ENCODE measurements around the gene TCF7L1. TPM values are rescaled to one million over a fixed set of nuclear protein-coding genes. Genes with fewer than 3 reads are reported as not detected.
A peak's percentile ranks its signal among the peaks of the same experiment; 100 is the strongest.
"Not testable (repeated sequence)": the region's sequence is repeated elsewhere in the genome, so short reads cannot be mapped to it uniquely, and the experiment has no call there.

TCF7L1 gene
- total RNA-seq, 1 donor from 2014 or later: 0.53 TPM

DNA sequence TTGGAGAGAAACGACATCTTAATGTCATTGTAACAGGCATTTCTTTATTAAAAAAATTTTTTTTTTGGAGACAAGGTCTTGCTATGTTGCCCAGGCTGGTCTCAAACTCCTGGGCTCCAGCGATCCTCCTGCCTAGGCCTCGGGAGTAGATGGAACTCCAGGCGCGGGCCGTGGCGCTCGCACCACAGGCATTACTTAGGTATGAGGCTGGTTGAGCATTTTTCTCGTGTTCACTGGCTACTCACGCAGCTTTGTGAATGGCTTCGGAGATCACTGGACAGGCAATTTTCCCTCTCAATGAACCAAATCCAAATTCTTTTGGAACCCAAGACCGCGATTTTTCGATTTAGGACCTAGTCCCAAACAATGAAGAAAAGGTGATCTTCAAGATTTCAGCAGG, 795 bp upstream of the TCF7L1 start:
- DNase-seq (ENCODE audit: low read depth): no peak

DNA sequence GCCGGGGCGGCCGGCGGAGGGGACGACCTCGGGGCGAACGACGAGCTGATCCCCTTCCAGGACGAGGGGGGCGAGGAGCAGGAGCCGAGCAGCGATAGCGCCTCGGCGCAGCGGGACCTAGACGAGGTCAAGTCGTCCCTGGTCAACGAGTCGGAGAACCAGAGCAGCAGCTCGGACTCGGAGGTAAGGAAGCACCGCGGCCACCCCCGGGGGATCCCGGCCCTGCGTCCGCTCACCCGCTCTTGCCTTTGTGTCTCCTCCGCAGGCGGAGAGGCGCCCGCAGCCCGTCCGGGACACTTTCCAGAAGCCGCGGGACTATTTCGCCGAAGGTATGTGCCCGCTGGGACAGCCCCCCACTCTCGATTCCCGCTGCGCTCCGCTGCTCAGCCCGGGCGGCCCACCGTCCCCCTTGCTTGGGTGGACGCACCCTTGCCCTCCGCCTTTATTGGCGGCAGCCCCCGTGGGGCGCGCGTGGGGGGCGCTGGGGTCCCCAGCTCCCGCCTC, 611 bp downstream of the TCF7L1 start:
- DNase-seq (ENCODE audit: low read depth): peak; percentile 48

DNA sequence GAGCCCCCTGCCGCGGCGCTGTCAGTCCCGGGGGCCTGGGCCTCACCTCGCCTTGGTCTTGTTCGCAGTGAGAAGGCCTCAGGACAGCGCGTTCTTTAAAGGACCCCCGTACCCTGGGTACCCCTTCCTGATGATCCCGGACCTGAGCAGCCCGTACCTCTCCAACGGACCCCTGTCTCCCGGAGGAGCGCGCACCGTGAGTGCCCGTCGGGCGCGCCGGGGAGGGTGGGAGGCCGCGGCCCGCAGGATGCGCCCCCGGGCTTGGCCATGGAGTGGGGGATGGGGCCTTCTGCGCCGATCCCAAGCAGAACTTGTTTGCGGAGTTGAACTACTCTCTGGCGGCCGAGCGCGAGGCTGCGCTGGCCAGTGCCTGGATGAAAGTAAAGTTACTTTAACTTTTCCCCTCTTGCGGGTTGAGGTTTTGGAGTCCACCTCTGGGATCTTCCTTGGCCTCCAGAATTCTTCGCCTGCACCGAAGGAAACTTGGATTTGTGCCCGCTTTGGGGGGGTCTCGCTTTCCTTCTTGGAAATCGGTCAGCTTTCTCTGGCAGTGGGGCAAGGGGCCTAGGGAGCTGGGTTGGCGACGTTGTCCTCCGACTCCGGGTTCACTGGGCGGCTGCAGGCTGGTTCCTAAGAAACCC, 1.2 kb downstream of the TCF7L1 start:
- DNase-seq (ENCODE audit: low read depth): peak; percentile 22

DNA sequence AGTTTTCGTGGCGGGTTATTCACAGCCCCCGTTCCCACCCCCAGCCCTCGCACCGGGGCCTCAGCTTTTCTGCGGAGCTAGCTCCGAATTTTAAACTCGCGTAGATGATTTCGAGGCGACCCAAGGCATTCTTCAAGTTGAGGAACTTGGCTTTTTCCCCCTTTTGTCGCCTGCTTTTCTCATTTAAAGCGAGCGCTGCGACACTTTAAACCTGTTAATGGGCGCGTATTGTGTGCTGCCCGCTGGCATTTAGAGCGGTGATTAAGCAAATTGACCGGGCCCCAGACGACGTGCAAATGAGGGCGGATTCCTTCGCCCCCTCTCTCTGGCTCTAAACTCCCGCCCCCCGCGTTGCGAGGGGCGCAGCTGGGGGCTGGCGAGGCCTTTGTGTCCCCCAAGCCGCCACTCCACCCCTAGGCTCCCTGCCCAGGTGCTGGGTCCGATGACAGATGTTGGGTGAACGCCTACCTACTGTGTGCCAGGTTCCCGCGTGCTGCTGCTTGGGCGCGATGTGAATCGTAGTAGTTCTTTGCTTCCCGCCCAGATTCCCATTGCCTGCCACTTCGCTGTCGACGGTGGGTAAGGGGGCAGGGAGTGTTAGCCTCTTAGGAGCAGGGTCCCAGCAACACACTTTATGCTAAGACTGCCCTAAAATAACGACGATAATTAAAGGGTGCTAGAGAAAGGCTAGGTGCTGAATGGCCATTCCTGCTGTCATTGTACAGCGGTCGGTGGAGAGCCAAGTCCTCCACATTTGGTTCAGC, 1.9 kb downstream of the TCF7L1 start:
- no peak for DNase-seq (ENCODE audit: low read depth)

DNA sequence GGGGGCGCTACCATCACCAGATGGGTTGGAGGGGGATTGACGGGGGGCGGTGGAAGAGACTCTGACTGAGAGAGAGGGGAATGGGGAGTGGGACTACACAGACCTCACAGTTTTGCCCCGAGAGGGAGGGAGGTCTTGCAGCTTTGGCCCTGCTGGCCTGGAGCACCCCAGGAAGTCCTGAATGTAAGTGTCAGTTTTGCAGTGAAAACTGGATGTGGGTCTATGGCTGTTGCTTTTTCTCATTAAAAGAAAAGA, 2.4 kb downstream of the TCF7L1 start:
- no peak for DNase-seq (ENCODE audit: low read depth)

DNA sequence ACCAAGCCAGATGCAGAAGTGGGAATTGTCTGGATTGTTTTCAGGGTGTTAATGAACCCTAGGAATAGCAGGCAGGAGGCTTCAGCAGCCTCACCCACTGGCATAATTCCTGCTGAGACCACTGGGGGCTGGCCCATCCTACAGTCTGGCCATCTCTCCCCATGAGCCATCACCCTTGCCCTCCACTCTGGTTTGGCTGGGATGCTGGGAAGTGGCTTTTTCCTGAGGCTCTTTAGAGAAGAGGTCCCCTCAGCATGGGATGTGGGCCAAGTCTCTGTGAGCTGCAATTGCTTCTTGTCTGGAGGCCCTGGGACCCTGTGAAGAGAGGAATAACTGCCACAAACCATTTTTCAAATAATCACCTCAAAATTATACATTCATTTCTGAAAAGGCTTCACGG, 4.0 kb downstream of the TCF7L1 start:
- DNase-seq (ENCODE audit: low read depth): no peak

DNA sequence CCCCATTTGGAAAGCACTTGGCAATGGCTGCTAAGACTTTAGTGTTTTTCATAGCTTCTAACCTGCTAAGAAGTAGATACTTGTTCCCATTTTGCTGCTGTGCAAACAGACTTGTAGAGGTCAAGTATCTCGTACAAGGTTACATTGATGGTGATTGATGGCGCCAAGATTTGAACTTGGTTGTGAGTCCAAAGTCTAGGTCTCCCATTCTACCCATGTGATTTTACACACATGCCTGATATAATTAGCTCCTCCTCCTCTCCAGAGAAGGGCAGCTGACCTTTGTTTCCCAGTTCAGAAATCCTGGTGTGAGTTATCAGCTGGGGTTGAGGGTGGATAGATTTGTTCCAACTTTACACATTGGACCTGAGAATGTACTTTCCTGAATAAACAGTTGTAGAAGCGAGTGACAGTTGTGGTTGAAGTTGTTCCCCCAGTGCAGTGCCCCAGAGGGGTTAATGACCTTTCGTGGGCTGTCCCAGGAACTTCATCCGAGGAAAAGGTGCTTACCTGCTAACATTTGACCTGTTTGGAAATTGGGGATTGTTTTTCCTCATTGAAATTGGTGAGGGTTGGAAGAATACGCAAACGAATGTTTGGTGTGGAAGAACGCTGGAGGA, 10.4 kb downstream of the TCF7L1 start:
- DNase-seq (ENCODE audit: low read depth): no peak

DNA sequence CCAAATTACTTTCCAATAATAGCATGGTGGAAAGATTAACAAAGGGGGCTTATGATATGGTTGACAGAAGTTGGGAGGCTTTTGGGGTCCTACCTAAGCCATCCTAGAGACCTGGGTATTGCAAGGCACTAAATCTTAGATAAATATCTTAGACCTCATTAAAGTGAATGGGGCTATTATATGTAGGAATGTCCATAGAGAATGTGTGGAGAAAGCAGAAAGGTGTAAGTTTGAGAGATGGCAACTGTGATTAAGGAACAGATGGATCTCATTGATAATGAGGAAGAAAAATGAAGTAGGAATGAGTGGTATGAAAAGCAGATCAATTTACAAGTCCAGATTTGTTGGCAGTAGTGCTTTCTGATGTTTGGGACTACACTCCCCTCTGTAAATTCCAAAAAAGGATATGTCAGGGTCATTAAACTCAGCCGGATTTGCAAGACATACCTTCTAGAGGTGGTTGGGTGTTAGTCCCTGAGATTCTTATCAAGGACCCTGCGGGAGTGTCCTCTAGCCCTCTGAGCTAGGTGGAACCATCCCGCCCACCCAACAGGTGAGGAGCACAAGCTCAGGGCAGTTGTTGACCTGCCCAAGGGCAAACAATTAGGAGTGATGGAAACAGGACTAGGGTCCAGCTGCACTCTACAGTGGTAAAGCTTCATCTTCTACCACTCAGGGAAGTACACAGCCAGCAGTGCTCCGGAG, 12.1 kb downstream of the TCF7L1 start:
- DNase-seq (ENCODE audit: low read depth): no peak

DNA sequence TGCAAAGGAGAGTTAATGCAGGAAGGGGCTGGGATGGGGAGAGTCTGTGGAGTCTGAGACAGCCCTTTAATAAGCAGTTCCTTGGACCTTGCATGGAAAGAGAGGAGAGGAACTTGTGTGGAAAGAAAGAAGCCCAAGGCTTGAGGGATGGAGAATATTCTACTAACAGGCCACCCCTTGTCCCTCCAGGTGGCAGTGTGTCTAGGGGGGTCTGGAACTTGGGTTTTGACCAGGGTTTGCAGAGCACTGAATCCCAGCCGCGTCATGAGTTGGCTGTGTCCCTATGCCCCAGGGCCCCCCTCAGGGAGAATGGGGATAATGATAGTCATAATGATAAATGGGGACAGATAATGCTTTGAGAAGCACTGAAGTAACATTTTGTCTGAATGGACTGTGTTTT, 15.0 kb downstream of the TCF7L1 start:
- no peak for DNase-seq (ENCODE audit: low read depth)

DNA sequence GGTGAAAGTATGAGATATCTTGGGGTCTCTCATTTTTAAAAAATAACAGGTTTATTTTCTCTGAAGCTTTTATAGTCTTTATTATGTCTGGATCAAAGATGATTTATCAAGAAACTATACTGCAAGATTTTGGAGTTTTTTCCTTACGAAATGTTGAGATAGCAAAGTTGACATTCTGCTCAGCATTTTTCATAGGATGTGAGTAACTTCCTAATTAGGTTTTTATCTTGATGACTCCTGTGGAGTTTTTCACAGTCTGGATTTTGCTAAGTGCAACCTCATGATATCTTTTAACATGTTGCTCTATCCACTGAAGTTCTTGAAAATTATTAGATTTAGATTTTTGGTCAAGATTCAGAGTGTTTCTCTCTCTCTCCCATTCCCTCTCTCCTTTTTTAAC, 17.8 kb downstream of the TCF7L1 start:
- DNase-seq (ENCODE audit: low read depth): no peak

DNA sequence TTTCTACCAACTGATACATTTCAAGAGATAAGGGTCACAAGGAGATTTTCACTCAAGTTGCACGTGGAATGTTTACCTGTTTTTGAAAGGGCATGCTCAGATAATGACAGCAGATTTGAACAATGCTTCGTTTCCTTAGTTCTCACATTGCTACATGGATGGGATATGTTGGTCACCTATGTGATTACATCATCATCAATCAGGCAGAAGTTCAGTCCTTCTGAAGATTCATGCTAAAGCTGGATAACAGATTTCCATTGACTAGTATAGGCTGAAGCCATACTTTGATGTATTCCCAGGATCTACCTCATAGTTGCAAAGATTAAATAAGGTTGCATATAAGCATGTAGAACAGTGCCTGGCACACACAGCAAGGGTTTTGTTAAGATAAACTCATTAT, 19.7 kb downstream of the TCF7L1 start:
- DNase-seq (ENCODE audit: low read depth): no peak

DNA sequence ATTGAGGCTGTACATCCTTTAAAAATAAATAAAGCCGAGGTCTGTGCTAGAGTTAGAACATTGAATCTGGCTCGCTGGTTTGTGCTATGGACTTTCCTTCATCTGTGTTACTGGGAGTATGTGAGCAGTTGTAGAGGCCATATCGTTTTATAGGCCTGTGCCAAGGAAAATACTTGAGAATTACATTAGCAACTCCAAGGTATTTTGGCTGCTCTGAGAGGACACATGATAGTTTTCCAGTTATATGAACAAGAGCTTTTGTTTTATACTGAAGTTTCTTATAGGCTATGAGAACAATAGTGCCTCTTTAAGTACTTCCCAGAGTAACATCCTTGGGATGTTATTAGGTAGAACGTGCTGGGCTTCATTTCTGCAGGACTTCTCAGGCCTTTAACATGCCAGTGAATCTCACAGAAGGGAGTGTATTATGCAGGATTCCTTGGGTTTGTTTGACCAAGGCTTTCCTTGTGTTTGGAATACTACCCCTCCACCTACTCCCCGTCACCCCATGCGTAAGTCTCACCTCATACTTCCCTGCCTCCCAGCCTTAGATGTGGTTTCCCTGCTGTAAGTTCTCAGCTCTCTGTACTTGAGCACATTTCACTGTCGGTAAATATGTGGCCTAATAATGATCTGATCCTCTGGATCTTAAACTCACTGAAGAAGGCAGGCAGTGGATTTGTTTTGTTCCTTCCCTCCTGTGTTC, 21.0 kb downstream of the TCF7L1 start:
- no peak for DNase-seq (ENCODE audit: low read depth)

DNA sequence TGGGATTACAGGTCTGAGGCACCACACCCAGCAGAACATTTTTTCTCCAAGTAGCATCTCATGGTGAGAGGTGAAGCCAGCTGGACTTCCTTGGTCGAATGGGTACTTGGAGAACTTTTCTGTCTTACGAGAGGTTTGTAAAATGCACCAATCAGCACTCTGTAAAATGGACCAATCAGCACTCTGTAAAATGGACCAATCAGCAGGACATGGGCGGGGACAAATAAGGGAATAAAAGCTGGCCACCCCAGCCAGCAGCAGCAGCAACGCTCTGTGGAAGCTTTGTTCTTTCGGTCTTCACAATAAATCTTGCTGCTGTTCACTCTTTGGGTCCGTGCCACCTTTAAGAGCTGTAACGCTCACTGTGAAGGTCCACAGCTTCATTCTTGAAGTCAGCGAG, 21.9 kb downstream of the TCF7L1 start:
- not testable (repeated sequence) for DNase-seq (ENCODE audit: low read depth)

DNA sequence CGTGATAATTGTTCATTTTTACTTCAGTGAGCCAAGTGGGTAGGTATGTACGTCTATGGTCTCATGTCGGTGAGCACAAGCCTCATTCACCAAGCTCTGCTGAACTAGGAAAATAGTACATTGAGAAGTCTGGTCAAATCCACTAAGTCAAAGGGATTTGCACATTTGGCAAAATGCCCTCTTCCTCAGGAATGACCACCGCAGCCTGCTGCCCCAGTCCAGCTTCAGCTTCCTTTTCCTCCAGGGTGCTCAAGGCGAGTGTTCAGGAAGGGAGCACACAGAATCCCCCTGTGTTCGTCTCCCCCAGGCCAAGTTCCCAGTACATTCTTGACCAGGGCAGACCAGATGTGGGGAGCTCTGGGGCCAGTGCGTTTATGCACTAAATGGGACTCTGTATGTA, 23.0 kb downstream of the TCF7L1 start:
- DNase-seq (ENCODE audit: low read depth): peak; percentile 31

DNA sequence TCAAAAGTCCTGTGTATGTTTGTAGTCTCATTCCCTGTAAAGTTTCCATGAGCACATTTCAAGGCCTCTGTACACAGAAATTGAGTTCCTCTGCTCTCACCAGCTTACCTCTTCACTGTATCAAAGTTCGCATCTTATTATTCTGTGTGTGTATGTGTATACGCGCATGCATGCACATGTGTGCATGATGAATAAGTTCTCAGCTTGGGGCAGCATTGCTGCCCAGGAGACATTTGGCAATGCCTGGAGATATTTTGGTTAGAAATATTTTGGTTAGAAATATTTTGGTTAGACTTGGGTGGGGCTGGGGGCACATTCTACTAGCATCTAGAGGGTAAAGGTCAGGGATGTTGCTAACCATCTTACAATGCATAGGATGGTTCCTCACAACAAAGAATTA, 23.4 kb downstream of the TCF7L1 start:
- no peak for DNase-seq (ENCODE audit: low read depth)

DNA sequence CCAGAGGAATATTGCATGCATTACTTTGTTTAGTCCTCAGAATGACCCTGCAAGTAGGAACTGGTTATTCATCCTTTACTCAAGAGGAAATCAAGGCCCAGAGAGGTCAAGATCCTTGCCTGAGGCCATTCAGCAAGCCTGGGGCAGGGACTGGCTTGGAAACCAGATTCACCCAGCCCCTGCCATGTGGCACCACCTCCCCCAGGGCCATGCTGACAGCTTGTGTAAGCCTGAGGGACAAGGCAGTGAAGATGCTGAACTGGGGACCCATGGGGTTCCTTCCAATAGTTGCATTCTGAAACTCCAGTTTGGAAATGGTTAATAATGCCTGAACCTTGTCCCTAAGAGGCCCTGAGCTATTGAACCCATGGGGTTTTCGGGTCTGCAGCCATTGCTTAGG, 24.2 kb downstream of the TCF7L1 start:
- no peak for DNase-seq (ENCODE audit: low read depth)

DNA sequence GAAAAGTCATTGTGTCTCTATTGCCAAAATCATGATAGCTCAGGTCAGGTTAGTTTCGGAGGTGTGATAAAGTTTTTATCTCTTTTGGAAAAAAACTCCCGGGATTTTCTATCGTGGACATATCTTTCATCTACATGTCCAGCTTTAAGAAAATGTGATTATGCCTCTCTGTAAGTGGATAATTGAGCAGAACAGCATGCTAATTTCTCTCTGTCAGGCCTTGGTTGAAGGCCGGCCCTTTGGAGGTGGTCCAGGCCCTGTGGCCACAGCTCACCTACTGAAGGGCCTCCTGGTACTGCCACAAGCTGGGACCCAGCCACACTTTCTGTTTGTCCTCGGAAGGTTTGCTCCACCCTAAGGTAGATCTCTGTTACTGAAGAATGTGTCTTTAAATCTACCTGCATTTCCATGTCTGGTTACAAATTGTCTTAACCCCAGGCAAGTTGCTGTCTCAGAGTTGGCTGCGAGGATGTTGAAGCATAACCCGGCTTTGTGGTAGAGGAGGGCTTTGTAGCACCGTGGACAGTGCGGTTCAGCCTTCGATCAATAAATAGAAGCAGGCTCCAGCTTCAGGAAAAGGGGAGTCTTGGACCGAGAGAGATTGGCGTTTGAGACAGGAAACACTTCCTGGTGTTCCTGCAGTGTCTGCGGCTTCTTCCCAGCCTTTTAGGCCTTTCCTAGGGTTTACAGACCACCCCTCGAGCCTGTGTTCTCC, 25.5 kb downstream of the TCF7L1 start:
- DNase-seq (ENCODE audit: low read depth): no peak

DNA sequence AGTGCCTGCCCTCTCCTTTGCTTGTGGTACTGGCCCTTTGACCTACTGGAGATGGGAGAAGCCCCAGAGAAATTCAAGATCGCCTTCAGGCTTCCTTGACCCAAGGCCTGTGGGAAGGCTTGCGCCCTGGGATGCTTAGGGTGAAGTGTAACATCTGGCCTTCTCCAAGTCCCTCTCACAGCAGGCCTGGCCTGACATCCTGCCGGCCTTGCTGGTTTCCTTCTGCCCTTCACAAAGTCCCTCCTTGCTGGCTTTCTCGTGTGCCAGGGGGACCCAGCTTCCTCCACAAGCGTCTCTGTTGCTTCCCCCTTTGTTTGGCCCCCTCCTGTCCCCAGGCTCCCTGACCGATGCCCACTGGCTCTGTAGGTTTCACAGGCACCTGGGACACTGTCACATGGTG, 26.4 kb downstream of the TCF7L1 start:
- no peak for DNase-seq (ENCODE audit: low read depth)

DNA sequence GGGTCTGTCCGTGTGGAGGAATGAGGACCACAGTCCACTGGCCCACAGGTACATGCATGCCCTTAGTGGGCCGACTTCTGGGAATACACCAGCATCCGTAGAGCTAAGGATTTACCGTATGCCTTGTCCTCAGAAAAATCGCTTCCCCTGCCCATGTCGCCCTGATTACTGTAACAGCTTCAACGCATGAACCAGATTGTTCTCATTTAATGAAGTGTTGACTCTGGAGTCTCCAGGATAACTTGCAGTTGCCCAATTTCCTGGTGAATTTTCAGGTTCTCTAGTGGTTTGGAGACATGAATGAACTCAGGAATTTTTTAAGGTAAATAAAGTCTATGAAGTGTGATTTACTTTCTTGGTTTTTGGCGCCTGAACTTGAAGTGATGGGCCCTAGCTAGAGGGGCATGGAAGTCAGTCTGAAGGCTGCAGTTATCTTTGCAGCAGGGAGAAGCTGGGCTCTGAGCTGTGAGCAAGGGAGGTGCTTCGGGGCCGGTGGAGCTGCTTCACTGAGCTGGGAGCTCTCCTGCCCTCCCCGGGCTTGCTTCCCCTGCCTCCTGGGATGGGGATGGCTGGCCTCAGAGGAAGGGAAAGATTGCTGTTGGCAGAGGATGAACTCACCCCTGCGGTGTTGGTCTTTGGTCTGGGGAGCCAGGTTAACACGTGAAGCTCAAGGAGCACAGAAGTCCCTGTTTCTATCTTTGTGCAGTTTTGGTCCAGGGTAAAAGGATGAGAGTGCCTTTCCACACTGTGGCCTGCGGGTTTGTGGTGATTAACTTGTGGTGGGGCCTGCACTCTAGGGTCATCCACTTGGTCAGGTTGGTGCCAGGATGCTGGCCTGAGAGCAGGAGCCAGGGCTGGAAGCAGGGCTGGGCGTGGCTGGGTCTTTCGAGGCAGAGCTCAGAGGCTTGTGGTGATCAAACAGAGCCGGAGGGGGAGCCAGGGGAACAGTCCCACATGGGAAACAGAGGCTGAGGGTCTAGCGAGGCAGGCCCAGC, 28.1 kb downstream of the TCF7L1 start:
- DNase-seq (ENCODE audit: low read depth): peak; percentile 93

All from myocyte (in vitro differentiated cells).